ENCODE data around the gene DPP10.

The DPP10 gene

DNA sequence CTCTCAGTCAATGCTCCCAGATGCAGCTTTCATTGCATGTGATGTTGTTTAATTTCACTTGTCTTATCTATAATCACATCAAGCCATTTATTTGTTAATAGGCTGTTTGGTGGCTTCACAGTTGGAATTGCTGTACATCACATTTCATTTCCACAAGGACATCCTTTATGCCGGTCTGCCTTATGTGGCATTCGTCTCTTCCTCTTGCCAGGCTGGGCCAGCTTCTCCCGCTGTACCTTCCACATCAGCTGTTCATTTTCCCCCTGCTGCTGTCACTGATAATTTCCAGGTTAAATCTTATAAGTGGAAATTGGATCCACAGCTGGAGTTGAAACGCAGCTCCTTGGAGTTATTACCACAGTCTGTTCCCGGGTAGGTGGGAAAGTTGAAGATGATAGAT, 110.6 kb downstream of the DPP10 start:
- no peaks in the 10 kb centered on the region for H3K4me1 ChIP-seq (ENCODE audit: control insufficient read depth in 5 of 5, insufficient read depth in 5 of 5, low read length in 5 of 5)
- no peak overlapping the region for H3K4me3 ChIP-seq (ENCODE audit: low read depth in 1 of 5, low read length in 5 of 5)

DNA sequence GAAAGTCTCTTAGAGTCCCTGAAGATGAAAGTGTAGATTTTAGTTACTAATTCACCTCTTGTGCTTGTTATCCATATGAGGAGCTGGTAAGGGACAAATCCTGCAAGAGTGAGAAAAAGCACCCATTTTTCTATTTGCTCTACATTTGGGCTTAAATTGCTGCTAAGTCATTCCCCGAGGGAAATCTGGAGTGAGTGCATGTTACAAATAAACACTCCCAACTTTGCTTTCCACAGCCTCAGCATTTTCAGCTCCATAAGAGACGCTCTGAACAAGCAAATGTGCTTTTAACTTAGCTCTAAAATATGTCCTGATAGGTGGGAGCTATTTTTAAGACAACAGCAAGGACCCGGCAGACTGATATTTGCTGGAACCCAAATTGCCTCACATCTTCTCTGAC, 126.7 kb downstream of the DPP10 start:
- H3K4me3 ChIP-seq (ENCODE audit: low read depth in 1 of 5, low read length in 5 of 5), result no peak overlapping the region
- no peaks in the 10 kb centered on the region for H3K27me3 ChIP-seq (ENCODE audit: control insufficient read depth in 5 of 5, insufficient read depth in 4 of 5, low read length in 5 of 5)
- no peak overlapping the region for H3K9ac ChIP-seq (ENCODE audit: low read length in 5 of 5)
- peaks cover 0 to 5% (median 0%) of the 10 kb centered on the region in 5 donors for H3K4me1 ChIP-seq (ENCODE audit: control insufficient read depth in 5 of 5, insufficient read depth in 5 of 5, low read length in 5 of 5)
- H3K27ac ChIP-seq (ENCODE audit: low read depth, low read length), result no peak overlapping the region
- no peaks in the 10 kb centered on the region for H3K36me3 ChIP-seq (ENCODE audit: control insufficient read depth in 5 of 5, insufficient read depth in 5 of 5, low read length in 5 of 5)
- no peaks in the 10 kb centered on the region for H3K9me3 ChIP-seq (ENCODE audit: control insufficient read depth in 5 of 5, low read length in 5 of 5)

More for the DNA sequence above, 110.6 kb downstream of the DPP10 start:
- Histone ChIP-seq H3K27me3 (ENCODE audit: control insufficient read depth in 5 of 5, insufficient read depth in 4 of 5, low read length in 5 of 5) (peaks cover 0 to 8% (median 4%) of the 10 kb centered on the region in 5 donors), H3K27ac (ENCODE audit: low read depth, low read length) (no peak overlapping the region), H3K36me3 (ENCODE audit: control insufficient read depth in 5 of 5, insufficient read depth in 5 of 5, low read length in 5 of 5) (no peaks in the 10 kb centered on the region), H3K9ac (ENCODE audit: low read length in 5 of 5) (no peak overlapping the region), H3K9me3 (ENCODE audit: control insufficient read depth in 5 of 5, low read length in 5 of 5) (no peaks in the 10 kb centered on the region)

DNA sequence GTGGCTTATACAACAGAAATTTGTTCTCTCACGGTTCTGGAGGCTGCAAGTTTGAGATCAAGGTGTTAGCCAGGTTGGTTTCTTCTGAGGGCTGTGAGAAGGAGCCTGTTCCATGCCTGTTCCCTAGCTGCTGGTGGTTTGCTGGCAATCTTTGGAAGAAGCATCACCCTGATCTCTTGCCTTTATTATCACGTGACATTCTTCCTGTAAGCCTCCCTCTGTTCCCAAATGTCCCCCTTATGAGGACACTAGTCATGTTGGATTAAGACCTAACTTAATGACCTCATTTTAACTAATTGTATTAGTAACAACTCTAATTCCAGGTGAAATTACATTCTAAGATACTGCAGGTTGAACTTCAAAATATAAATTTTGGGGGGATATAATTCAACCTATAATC, 135.2 kb downstream of the DPP10 start:
- peaks cover 0 to 2% (median 0%) of the 10 kb centered on the region in 5 donors for H3K27me3 ChIP-seq (ENCODE audit: control insufficient read depth in 5 of 5, insufficient read depth in 4 of 5, low read length in 5 of 5)
- H3K36me3 ChIP-seq (ENCODE audit: control insufficient read depth in 5 of 5, insufficient read depth in 5 of 5, low read length in 5 of 5), result no peaks in the 10 kb centered on the region
- H3K27ac ChIP-seq (ENCODE audit: low read depth, low read length), result no peak overlapping the region
- H3K4me3 ChIP-seq (ENCODE audit: low read depth in 1 of 5, low read length in 5 of 5), result no peak overlapping the region
- peaks cover 0 to 3% (median 0%) of the 10 kb centered on the region in 5 donors for H3K4me1 ChIP-seq (ENCODE audit: control insufficient read depth in 5 of 5, insufficient read depth in 5 of 5, low read length in 5 of 5)
- H3K9ac ChIP-seq (ENCODE audit: low read length in 5 of 5), result no peak overlapping the region
- no peaks in the 10 kb centered on the region for H3K9me3 ChIP-seq (ENCODE audit: control insufficient read depth in 5 of 5, low read length in 5 of 5)

DNA sequence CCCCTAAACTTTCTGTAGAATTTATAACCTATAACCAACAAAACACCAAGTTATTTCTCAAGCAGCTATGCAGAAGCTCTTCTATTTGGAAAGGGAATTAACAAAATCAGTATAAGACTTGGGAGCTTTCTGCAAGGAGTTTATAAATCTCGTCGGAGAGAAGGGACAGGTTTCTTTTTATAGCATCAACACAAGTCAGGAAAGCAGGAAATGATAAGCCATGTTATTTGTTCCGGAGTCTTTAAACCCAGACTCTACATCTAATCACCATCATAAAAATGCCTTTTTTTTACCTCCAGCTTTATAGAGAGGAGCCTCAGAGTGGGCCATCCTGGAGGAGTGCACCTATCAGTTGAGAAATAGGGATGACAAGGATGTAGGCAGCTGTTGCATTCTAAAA, 137.1 kb downstream of the DPP10 start:
- Histone ChIP-seq H3K4me3 (ENCODE audit: low read depth in 1 of 5, low read length in 5 of 5) (no peak overlapping the region), H3K27ac (ENCODE audit: low read depth, low read length) (no peak overlapping the region), H3K27me3 (ENCODE audit: control insufficient read depth in 5 of 5, insufficient read depth in 4 of 5, low read length in 5 of 5) (peaks cover 0 to 2% (median 0%) of the 10 kb centered on the region in 5 donors), H3K9me3 (ENCODE audit: control insufficient read depth in 5 of 5, low read length in 5 of 5) (no peaks in the 10 kb centered on the region), H3K9ac (ENCODE audit: low read length in 5 of 5) (no peak overlapping the region), H3K4me1 (ENCODE audit: control insufficient read depth in 5 of 5, insufficient read depth in 5 of 5, low read length in 5 of 5) (peaks cover 0 to 3% (median 0%) of the 10 kb centered on the region in 5 donors), H3K36me3 (ENCODE audit: control insufficient read depth in 5 of 5, insufficient read depth in 5 of 5, low read length in 5 of 5) (no peaks in the 10 kb centered on the region)

DNA sequence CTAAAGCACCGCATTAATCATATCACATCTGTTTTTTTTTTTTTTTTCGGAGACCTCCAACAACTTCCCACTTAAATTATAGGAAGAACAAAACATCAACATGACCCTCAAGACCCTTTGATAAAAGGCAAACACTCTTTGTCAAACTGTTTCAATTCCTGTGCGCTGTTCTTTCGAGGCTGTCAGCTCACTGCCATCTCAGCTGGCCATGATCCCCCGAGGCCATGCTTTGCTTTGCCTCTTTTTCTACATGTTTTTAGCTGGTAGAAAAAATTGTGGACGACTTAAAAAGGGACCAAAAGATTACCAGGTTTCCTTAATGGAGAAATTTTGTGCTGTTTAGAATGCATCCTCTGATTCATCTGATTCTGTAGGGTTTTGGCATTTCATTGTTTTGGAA, 138.2 kb downstream of the DPP10 start:
- peaks cover 0 to 3% (median 0%) of the 10 kb centered on the region in 5 donors for H3K4me1 ChIP-seq (ENCODE audit: control insufficient read depth in 5 of 5, insufficient read depth in 5 of 5, low read length in 5 of 5)
- no peak overlapping the region for H3K27ac ChIP-seq (ENCODE audit: low read depth, low read length)
- no peak overlapping the region for H3K9ac ChIP-seq (ENCODE audit: low read length in 5 of 5)
- peaks cover 0 to 2% (median 0%) of the 10 kb centered on the region in 5 donors for H3K27me3 ChIP-seq (ENCODE audit: control insufficient read depth in 5 of 5, insufficient read depth in 4 of 5, low read length in 5 of 5)
- no peaks in the 10 kb centered on the region for H3K36me3 ChIP-seq (ENCODE audit: control insufficient read depth in 5 of 5, insufficient read depth in 5 of 5, low read length in 5 of 5)
- peaks cover 0 to 2% (median 0%) of the 10 kb centered on the region in 5 donors for H3K9me3 ChIP-seq (ENCODE audit: control insufficient read depth in 5 of 5, low read length in 5 of 5)
- no peak overlapping the region for H3K4me3 ChIP-seq (ENCODE audit: low read depth in 1 of 5, low read length in 5 of 5)

DNA sequence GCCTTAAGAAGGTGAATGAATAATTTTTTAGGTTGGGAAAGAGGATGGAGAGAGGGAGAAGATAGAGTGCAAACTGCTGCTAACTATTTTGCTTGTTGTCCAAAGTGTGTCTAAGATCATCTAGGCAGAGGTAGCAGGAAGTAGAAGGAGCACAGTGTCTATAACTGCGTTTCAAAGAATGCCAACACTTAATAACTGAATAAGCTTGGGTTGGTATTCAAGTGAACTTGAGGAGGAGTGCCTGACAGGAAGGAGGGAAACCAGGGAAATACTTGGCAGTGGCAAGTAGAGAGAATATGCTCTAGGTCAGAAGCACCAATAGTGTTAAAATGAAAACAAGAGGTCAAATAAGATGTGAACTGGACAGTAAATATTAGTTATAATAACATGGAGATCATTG, 155.9 kb downstream of the DPP10 start:
- H3K9ac ChIP-seq (ENCODE audit: low read length in 5 of 5), result no peak overlapping the region
- no peak overlapping the region for H3K27ac ChIP-seq (ENCODE audit: low read depth, low read length)
- H3K9me3 ChIP-seq (ENCODE audit: control insufficient read depth in 5 of 5, low read length in 5 of 5), result no peaks in the 10 kb centered on the region
- no peaks in the 10 kb centered on the region for H3K27me3 ChIP-seq (ENCODE audit: control insufficient read depth in 5 of 5, insufficient read depth in 4 of 5, low read length in 5 of 5)
- H3K4me1 ChIP-seq (ENCODE audit: control insufficient read depth in 5 of 5, insufficient read depth in 5 of 5, low read length in 5 of 5), result no peaks in the 10 kb centered on the region
- H3K4me3 ChIP-seq (ENCODE audit: low read depth in 1 of 5, low read length in 5 of 5), result no peak overlapping the region
- no peaks in the 10 kb centered on the region for H3K36me3 ChIP-seq (ENCODE audit: control insufficient read depth in 5 of 5, insufficient read depth in 5 of 5, low read length in 5 of 5)

DNA sequence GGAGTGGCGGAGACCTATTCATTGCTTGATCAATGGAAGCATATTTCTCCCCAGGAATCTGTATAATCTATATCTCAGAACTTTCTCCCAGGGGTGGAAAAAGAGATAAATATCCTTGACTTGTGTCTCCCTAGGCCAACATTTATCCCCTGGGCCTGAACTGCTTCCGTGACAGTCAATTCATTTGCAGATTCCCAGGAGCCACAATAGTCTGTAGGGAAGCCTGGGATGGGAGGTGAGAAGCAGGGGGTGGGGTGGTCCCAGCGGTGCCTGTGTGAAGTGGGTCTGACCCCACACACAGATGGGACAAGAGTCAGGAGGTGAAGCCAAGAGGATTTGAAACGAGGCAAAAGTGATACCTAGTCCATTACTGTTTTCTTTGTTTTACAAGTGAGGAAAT, 166.8 kb downstream of the DPP10 start:
- Histone ChIP-seq H3K9ac (ENCODE audit: low read length in 5 of 5) (no peak overlapping the region), H3K4me3 (ENCODE audit: low read depth in 1 of 5, low read length in 5 of 5) (no peak overlapping the region), H3K27me3 (ENCODE audit: control insufficient read depth in 5 of 5, insufficient read depth in 4 of 5, low read length in 5 of 5) (peaks cover 0 to 4% (median 0%) of the 10 kb centered on the region in 5 donors), H3K4me1 (ENCODE audit: control insufficient read depth in 5 of 5, insufficient read depth in 5 of 5, low read length in 5 of 5) (no peaks in the 10 kb centered on the region), H3K9me3 (ENCODE audit: control insufficient read depth in 5 of 5, low read length in 5 of 5) (no peaks in the 10 kb centered on the region), H3K27ac (ENCODE audit: low read depth, low read length) (no peak overlapping the region), H3K36me3 (ENCODE audit: control insufficient read depth in 5 of 5, insufficient read depth in 5 of 5, low read length in 5 of 5) (no peaks in the 10 kb centered on the region)

DNA sequence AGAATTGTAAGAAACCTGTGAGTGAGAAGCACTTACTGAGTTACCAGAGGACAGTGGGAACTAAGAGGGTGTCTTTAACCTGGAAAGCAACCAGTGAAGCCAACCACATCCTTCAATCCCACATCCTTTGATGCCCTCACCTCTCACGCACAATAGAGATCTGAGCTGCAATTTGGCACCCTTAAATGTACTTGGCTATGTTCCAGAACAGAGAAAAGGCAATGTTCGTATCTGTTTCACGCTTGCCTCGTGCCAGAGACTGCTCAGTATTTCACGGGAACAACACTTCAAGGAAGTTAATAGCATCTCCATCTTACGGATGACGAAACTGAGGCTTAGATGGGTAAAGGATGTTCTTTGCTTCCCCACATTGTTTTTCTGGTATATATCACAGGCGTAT, 167.4 kb downstream of the DPP10 start:
- Histone ChIP-seq H3K4me1 (ENCODE audit: control insufficient read depth in 5 of 5, insufficient read depth in 5 of 5, low read length in 5 of 5) (no peaks in the 10 kb centered on the region), H3K27ac (ENCODE audit: low read depth, low read length) (no peak overlapping the region), H3K9me3 (ENCODE audit: control insufficient read depth in 5 of 5, low read length in 5 of 5) (no peaks in the 10 kb centered on the region), H3K36me3 (ENCODE audit: control insufficient read depth in 5 of 5, insufficient read depth in 5 of 5, low read length in 5 of 5) (no peaks in the 10 kb centered on the region), H3K9ac (ENCODE audit: low read length in 5 of 5) (no peak overlapping the region), H3K4me3 (ENCODE audit: low read depth in 1 of 5, low read length in 5 of 5) (no peak overlapping the region), H3K27me3 (ENCODE audit: control insufficient read depth in 5 of 5, insufficient read depth in 4 of 5, low read length in 5 of 5) (peaks cover 0 to 4% (median 0%) of the 10 kb centered on the region in 5 donors)

DNA sequence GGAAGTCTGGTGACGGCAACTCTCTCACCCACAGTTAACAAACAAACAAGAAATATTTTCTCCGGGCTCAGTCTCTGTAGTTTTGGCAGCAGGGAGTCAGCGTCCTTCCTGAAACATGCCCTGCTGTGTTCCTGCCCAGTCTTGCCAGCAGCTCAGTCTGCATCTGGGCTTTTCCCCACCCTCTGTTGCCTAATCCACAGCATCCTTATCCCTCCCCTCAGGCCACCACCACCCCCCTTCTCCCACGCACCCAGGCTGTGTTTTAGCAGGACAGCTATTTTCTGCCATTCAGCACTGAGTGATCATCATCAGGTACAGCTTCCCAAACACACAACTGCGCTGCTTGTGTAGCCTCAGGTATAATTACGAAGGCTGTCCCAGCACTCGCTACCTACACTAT, 168.2 kb downstream of the DPP10 start:
- Histone ChIP-seq H3K4me1 (ENCODE audit: control insufficient read depth in 5 of 5, insufficient read depth in 5 of 5, low read length in 5 of 5) (no peaks in the 10 kb centered on the region), H3K9me3 (ENCODE audit: control insufficient read depth in 5 of 5, low read length in 5 of 5) (no peaks in the 10 kb centered on the region), H3K4me3 (ENCODE audit: low read depth in 1 of 5, low read length in 5 of 5) (no peak overlapping the region), H3K9ac (ENCODE audit: low read length in 5 of 5) (no peak overlapping the region), H3K27ac (ENCODE audit: low read depth, low read length) (no peak overlapping the region), H3K36me3 (ENCODE audit: control insufficient read depth in 5 of 5, insufficient read depth in 5 of 5, low read length in 5 of 5) (no peaks in the 10 kb centered on the region), H3K27me3 (ENCODE audit: control insufficient read depth in 5 of 5, insufficient read depth in 4 of 5, low read length in 5 of 5) (peaks cover 0 to 4% (median 0%) of the 10 kb centered on the region in 5 donors)

DNA sequence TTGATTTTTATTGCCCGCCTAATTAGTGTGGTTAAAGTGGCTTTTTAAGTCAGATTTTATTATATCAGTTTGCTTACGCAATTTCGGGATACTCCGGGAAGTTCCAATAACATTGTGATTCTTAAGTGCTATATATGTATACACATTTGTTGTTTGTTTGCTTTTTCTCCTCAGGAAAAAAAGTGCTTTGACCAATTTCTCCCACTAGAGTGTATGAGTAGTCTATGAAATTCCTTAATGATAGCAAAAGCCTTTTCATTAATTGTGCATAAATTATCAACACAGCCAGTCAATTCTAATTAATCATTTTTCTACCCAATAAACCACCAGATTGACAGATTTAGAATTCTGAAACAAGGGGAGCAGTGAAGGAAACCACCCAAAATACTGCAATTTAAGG, 172.2 kb downstream of the DPP10 start:
- no peaks in the 10 kb centered on the region for H3K4me1 ChIP-seq (ENCODE audit: control insufficient read depth in 5 of 5, insufficient read depth in 5 of 5, low read length in 5 of 5)
- peaks cover 0 to 4% (median 0%) of the 10 kb centered on the region in 5 donors for H3K27me3 ChIP-seq (ENCODE audit: control insufficient read depth in 5 of 5, insufficient read depth in 4 of 5, low read length in 5 of 5)
- H3K9me3 ChIP-seq (ENCODE audit: control insufficient read depth in 5 of 5, low read length in 5 of 5), result no peaks in the 10 kb centered on the region
- H3K36me3 ChIP-seq (ENCODE audit: control insufficient read depth in 5 of 5, insufficient read depth in 5 of 5, low read length in 5 of 5), result no peaks in the 10 kb centered on the region
- H3K27ac ChIP-seq (ENCODE audit: low read depth, low read length), result no peak overlapping the region
- no peak overlapping the region for H3K9ac ChIP-seq (ENCODE audit: low read length in 5 of 5)
- H3K4me3 ChIP-seq (ENCODE audit: low read depth in 1 of 5, low read length in 5 of 5), result no peak overlapping the region

DNA sequence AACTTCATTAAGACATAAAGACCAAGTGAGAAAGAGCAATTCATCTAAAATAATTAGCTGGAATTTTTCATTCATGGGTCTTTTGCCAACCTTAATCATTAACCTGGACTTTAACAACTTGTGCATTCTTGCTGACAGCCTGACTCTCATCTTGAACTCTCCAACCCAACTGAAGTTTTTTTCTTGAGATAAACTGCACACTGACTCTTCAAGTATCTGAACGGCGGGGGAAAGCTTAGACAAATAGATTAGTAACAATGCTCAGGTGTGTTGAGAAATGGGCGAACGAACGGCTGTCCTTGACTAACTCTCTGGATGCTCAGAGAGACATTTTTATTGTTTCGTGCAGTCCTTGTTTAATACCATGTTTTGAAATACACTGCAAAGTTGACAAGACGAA, 186.0 kb downstream of the DPP10 start:
- H3K9ac ChIP-seq (ENCODE audit: low read length in 5 of 5), result no peak overlapping the region
- H3K27me3 ChIP-seq (ENCODE audit: control insufficient read depth in 5 of 5, insufficient read depth in 4 of 5, low read length in 5 of 5), result no peaks in the 10 kb centered on the region
- no peak overlapping the region for H3K27ac ChIP-seq (ENCODE audit: low read depth, low read length)
- no peaks in the 10 kb centered on the region for H3K4me1 ChIP-seq (ENCODE audit: control insufficient read depth in 5 of 5, insufficient read depth in 5 of 5, low read length in 5 of 5)
- H3K4me3 ChIP-seq (ENCODE audit: low read depth in 1 of 5, low read length in 5 of 5), result no peak overlapping the region
- no peaks in the 10 kb centered on the region for H3K9me3 ChIP-seq (ENCODE audit: control insufficient read depth in 5 of 5, low read length in 5 of 5)
- H3K36me3 ChIP-seq (ENCODE audit: control insufficient read depth in 5 of 5, insufficient read depth in 5 of 5, low read length in 5 of 5), result no peaks in the 10 kb centered on the region
